ENCODE results near the gene SPTBN1. TPM values are rescaled to one million over a fixed set of nuclear protein-coding genes. Genes with fewer than 3 reads are reported as not detected.

SPTBN1 gene
- total and polyA plus RNA-seq, 2 of the 13 experiments (the other 11 are each of a cell fraction or from before 2014, with no cell fraction given) = 123 to 299 TPM

DNA sequence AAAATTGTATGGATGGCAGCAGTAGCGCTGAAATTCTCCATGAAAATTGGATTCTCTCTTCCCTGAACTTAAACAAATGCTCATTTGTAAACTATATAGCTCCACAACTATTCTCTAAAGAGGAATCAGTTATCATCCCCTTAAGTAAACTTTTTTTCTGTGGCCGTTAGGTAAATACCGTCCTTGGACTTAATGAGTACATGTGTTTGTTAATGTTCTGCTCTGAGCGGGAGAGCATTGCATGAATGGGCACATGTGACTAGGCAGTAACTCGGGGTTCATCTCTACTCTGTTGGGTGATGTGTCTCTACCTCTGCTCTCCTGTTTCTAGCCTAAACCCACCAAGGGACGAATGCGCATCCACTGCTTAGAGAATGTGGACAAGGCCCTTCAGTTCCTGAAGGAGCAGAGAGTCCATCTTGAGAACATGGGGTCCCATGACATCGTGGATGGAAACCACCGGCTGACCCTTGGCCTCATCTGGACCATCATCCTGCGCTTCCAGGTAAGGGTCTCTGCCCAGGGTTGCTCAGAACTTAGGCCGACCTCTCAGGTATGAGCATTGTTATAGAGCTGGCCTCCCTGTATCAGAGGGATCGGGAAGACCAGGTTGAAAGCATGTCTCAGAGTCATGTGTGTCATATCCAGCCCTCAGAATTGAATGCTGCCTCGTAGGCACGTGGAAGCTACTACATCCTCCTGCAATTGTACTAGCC lies 155.9 kb downstream of the SPTBN1 start (continued):
- TF ChIP-seq MED1 (CRISPR knock-in tag; IDR thresholded peaks at IDR 0.05) = 0 out of 2 replicates have a peak, but pooled peaks have one; percentile 17
- TF ChIP-seq, protein P1, sequence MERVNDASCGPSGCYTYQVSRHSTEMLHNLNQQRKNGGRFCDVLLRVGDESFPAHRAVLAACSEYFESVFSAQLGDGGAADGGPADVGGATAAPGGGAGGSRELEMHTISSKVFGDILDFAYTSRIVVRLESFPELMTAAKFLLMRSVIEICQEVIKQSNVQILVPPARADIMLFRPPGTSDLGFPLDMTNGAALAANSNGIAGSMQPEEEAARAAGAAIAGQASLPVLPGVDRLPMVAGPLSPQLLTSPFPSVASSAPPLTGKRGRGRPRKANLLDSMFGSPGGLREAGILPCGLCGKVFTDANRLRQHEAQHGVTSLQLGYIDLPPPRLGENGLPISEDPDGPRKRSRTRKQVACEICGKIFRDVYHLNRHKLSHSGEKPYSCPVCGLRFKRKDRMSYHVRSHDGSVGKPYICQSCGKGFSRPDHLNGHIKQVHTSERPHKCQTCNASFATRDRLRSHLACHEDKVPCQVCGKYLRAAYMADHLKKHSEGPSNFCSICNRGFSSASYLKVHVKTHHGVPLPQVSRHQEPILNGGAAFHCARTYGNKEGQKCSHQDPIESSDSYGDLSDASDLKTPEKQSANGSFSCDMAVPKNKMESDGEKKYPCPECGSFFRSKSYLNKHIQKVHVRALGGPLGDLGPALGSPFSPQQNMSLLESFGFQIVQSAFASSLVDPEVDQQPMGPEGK (CRISPR knock-in tag; IDR thresholded peaks at IDR 0.05) = no peak
- TF ChIP-seq ZNF468 (CRISPR knock-in tag; IDR thresholded peaks at IDR 0.05) = no peak
- TF ChIP-seq, protein P2, sequence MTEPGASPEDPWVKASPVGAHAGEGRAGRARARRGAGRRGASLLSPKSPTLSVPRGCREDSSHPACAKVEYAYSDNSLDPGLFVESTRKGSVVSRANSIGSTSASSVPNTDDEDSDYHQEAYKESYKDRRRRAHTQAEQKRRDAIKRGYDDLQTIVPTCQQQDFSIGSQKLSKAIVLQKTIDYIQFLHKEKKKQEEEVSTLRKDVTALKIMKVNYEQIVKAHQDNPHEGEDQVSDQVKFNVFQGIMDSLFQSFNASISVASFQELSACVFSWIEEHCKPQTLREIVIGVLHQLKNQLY (CRISPR knock-in tag; IDR thresholded peaks at IDR 0.05) = no peak
- no peak for TF ChIP-seq ZNF629 (CRISPR knock-in tag; conservative IDR thresholded peaks at IDR 0.05)
- no peak for TF ChIP-seq NFKBIZ (CRISPR knock-in tag; IDR thresholded peaks at IDR 0.05)
- TF ChIP-seq RAD21 (CRISPR knock-in tag; IDR thresholded peaks at IDR 0.05) = no peak
- 0 out of 2 replicates have a peak, but pooled peaks have one; percentile 39 for TF ChIP-seq BRF2 (CRISPR knock-in tag; IDR thresholded peaks at IDR 0.05)
- no peak for TF ChIP-seq KLF12 (CRISPR knock-in tag; IDR thresholded peaks at IDR 0.05; ENCODE audit: borderline replicate concordance)
- peak; percentile 90; the same call in 1 of the 2 replicates for TF ChIP-seq ZNF737 (CRISPR knock-in tag; IDR thresholded peaks at IDR 0.05; ENCODE audit: borderline replicate concordance)
- peak; percentile 55 for TF ChIP-seq POGZ (CRISPR knock-in tag; IDR thresholded peaks at IDR 0.05)
- TF ChIP-seq NCOA1 (CRISPR knock-in tag; IDR thresholded peaks at IDR 0.05) = no peak
- TF ChIP-seq BRCA1 (CRISPR knock-in tag; IDR thresholded peaks at IDR 0.05) = no peak
- TF ChIP-seq MATR3 (CRISPR knock-in tag; IDR thresholded peaks at IDR 0.05) = no peak
- TF ChIP-seq PRDM10 (CRISPR knock-in tag; IDR thresholded peaks at IDR 0.05; ENCODE audit: low read depth) = no peak
- TF ChIP-seq ARNT2 (CRISPR knock-in tag; IDR thresholded peaks at IDR 0.05; ENCODE audit: low read depth) = no peak
- no peak for TF ChIP-seq HOXD1 (CRISPR knock-in tag; IDR thresholded peaks at IDR 0.05)
- TF ChIP-seq, protein P3, sequence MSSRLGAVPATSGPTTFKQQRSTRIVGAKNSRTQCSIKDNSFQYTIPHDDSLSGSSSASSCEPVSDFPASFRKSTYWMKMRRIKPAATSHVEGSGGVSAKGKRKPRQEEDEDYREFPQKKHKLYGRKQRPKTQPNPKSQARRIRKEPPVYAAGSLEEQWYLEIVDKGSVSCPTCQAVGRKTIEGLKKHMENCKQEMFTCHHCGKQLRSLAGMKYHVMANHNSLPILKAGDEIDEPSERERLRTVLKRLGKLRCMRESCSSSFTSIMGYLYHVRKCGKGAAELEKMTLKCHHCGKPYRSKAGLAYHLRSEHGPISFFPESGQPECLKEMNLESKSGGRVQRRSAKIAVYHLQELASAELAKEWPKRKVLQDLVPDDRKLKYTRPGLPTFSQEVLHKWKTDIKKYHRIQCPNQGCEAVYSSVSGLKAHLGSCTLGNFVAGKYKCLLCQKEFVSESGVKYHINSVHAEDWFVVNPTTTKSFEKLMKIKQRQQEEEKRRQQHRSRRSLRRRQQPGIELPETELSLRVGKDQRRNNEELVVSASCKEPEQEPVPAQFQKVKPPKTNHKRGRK (CRISPR knock-in tag; IDR thresholded peaks at IDR 0.05) = no peak
- no peak for TF ChIP-seq RFX1 (IDR thresholded peaks at IDR 0.05)
- TF ChIP-seq ZNF773 (CRISPR knock-in tag; IDR thresholded peaks at IDR 0.05; ENCODE audit: borderline replicate concordance) = no peak
- TF ChIP-seq ZNF337 (CRISPR knock-in tag; IDR thresholded peaks at IDR 0.05; ENCODE audit: borderline replicate concordance, low read depth) = no peak
